ENCODE data around the gene NPR2. TPM values are rescaled to one million over a fixed set of nuclear protein-coding genes. Genes with fewer than 3 reads are reported as not detected.

Gene NPR2
- total and polyA plus RNA-seq, 2 of the 13 experiments (the other 11 are each of a cell fraction or from before 2014, with no cell fraction given), result 7.4 to 9.4 TPM

GRCh38 chr9:35778496-35778895, 12.9 kb upstream of the NPR2 start:
- POLR2A ChIA-PET, result no interaction called here
- no TSS peak for BruUV-seq (replicated peaks)
- intact Hi-C loops (cut with micrococcal nuclease; ENCODE audit: unreplicated experiment), result no loop called here

More at GRCh38 chr9:35778496-35778895, 12.9 kb upstream of the NPR2 start:
- no peak for TF ChIP-seq ZNF614 (CRISPR knock-in tag; IDR thresholded peaks at IDR 0.05; ENCODE audit: borderline replicate concordance)
- no peak for TF ChIP-seq HINFP (CRISPR knock-in tag; IDR thresholded peaks at IDR 0.05; ENCODE audit: low read depth)
- no peak for TF ChIP-seq HES4 (CRISPR knock-in tag; IDR thresholded peaks at IDR 0.05; ENCODE audit: borderline replicate concordance)
- TF ChIP-seq RFXAP (CRISPR knock-in tag; IDR thresholded peaks at IDR 0.05; ENCODE audit: borderline replicate concordance), result no peak
- no peak for TF ChIP-seq ZSCAN21 (CRISPR knock-in tag; IDR thresholded peaks at IDR 0.05; ENCODE audit: borderline replicate concordance)
- no peak for TF ChIP-seq KDM4B (CRISPR knock-in tag; IDR thresholded peaks at IDR 0.05)
- TF ChIP-seq HDAC2 (CRISPR knock-in tag; IDR thresholded peaks at IDR 0.05), result no peak
- TF ChIP-seq ZBTB49 (CRISPR knock-in tag; IDR thresholded peaks at IDR 0.05; ENCODE audit: borderline replicate concordance), result no peak
- no peak for TF ChIP-seq IRX3 (CRISPR knock-in tag; IDR thresholded peaks at IDR 0.05; ENCODE audit: borderline replicate concordance, low read depth)
- no peak for TF ChIP-seq JUN (CRISPR knock-in tag; IDR thresholded peaks at IDR 0.05)
- no peak for TF ChIP-seq ZNF710 (CRISPR knock-in tag; IDR thresholded peaks at IDR 0.05; ENCODE audit: borderline replicate concordance)
- no peak for TF ChIP-seq ZNF772 (CRISPR knock-in tag; IDR thresholded peaks at IDR 0.05)
- no peak for TF ChIP-seq HOXD1 (CRISPR knock-in tag; IDR thresholded peaks at IDR 0.05)
- no peak for TF ChIP-seq FOXA1 (IDR thresholded peaks at IDR 0.05)
- TF ChIP-seq FOXA1 (CRISPR knock-in tag; IDR thresholded peaks at IDR 0.05), result no peak
- TF ChIP-seq SYNCRIP (IDR thresholded peaks at IDR 0.05; ENCODE audit: insufficient read depth, low read depth, low read length), result no peak
- DNase-seq (ENCODE audit: low spot score), result no peak
- H3K27me3 ChIP-seq (ENCODE audit: control insufficient read depth in 1 of 2, insufficient read depth in 2 of 2, low read length in 2 of 2), result no peaks in the 10 kb centered on the region
- H3K36me3 ChIP-seq (replicated peaks in 1 of 2; ENCODE audit: control insufficient read depth in 1 of 2, insufficient read depth in 2 of 2, low read length in 2 of 2), result peaks cover 0 to 5% of the 10 kb centered on the region in 2 experiments; a peak in 1 of 5 replicates
- H2AFZ ChIP-seq (ENCODE audit: low read length), result no peak overlapping the region
- no peak overlapping the region for H3K4me3 ChIP-seq (replicated peaks in 1 of 3; ENCODE audit: insufficient read depth in 1 of 3, low read depth in 2 of 3, low read length in 3 of 3)
- CTCF ChIA-PET (ENCODE audit: low intra/inter-chr PET ratio, low total read pairs), result no interaction called here
- no peaks in the 10 kb centered on the region for H4K20me1 ChIP-seq (ENCODE audit: insufficient read depth, low read length)
- ATAC-seq, result no peak
- peaks cover 22% of the 10 kb centered on the region for H3K4me1 ChIP-seq (ENCODE audit: insufficient read depth, low read length)
- WGBS (ENCODE audit: low lambda C conversion rate), result 95% methylated on average over 3 of the region's 3 CpGs
- FAIRE-seq, result no peak
- H3K4me2 ChIP-seq (ENCODE audit: low read depth, low read length), result no peak overlapping the region
- H3K9me3 ChIP-seq (ENCODE audit: low read length), result no peaks in the 10 kb centered on the region
- no peaks in the 10 kb centered on the region for H3K79me2 ChIP-seq (ENCODE audit: insufficient read depth, low read length)
- no peak overlapping the region for H3K27ac ChIP-seq (ENCODE audit: extremely low read length, insufficient read depth, low read length)
- no peak overlapping the region for H3K9ac ChIP-seq (ENCODE audit: insufficient read depth, low read depth, low read length)
- in situ Hi-C loops (cut with HindIII; ENCODE audit: extremely low pct_ligation_motif_present, low pct_unique_long_range_greater_than_20kb), result no loop called here
